ENCODE measurements around the gene LDHAL6B.

DNA sequence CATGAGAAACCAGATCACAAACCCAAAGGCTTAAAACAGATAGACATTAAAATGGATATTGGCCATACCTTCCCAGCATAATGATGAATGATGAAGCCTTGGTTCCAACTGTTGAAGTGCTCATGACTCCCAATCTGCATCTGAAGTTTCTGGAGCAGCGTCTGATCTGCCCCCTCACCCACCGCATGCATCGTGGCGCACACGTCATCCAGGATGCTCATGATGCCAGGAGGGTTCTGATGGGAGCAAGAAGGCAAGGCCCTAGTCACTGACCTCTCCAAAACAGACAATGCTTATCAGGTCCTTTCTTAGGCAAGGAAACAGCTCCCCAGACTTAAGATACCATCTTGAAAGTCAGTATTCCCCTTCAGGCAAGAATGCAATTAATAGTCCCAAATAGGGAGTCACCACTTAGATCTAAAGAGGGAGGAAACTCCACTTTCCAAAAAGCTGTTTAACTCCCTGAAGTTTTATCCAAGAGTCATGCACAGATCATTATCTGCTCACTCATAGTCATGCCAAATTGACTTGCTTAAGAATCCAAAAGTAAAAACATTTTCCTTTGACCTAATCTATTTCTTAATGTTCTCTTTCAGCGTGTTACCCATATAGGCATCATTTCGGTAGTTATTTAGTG, 2.1 kb downstream of the LDHAL6B start:
- no peak for TF ChIP-seq GATA3 (IDR thresholded peaks at IDR 0.05; ENCODE audit: low read depth, low read length)
- no peak for TF ChIP-seq GATA2 (IDR thresholded peaks at IDR 0.05; ENCODE audit: low read depth, low read length)
